Mesenchymal stem cell (in vitro differentiated cells and primary cell): ENCODE data around the gene RSPO3.

ENCODE experiments used
- DNase-seq: peaks from one replicate; pipeline ENCODE4 v3.0.0-alpha.2; 2013
- H2AFZ ChIP-seq: one replicate; pipeline ENCODE4 v1.6.1; 2013; ENCODE audit warnings: low read depth, mild to moderate bottlenecking, control low read depth, inconsistent platforms, low read length, moderate library complexity
- H2AK5ac ChIP-seq: 2 replicates; pipeline ENCODE4 v1.6.1; 2013; ENCODE audit warnings: low read length, moderate library complexity, mild to moderate bottlenecking, inconsistent platforms; ENCODE audit not compliant: severe bottlenecking
- H2BK120ac ChIP-seq: one replicate; pipeline ENCODE4 v1.6.1; 2013; ENCODE audit warnings: low read depth, mild to moderate bottlenecking, inconsistent platforms, low read length, moderate library complexity
- H2BK12ac ChIP-seq, 2 experiments: one replicate each; pipeline ENCODE4 v1.6.1; 2013; ENCODE audit warnings: inconsistent platforms in 2 of 2, low read length in 2 of 2, mild to moderate bottlenecking in 2 of 2, moderate library complexity in 2 of 2, control low read depth in 1 of 2
- H2BK15ac ChIP-seq: one replicate; pipeline ENCODE4 v1.6.1; 2013; ENCODE audit warnings: mild to moderate bottlenecking, low read depth, inconsistent platforms; ENCODE audit not compliant: poor library complexity, severe bottlenecking
- H2BK5ac ChIP-seq: 2 replicates; pipeline ENCODE4 v1.6.1; 2013; ENCODE audit warnings: low read depth, mild to moderate bottlenecking, low read length, control low read depth, inconsistent platforms; ENCODE audit not compliant: poor library complexity, severe bottlenecking
- H3K14ac ChIP-seq, 2 experiments: one replicate each; pipeline ENCODE4 v1.6.1; 2013; ENCODE audit warnings: inconsistent platforms in 2 of 2, low read length in 2 of 2, control low read depth in 1 of 2, mild to moderate bottlenecking in 1 of 2, moderate library complexity in 1 of 2
- H3K18ac ChIP-seq, 2 experiments: one replicate each; pipeline ENCODE4 v1.6.1; 2013; ENCODE audit warnings: inconsistent platforms in 2 of 2, low read length in 2 of 2, control low read depth in 1 of 2, low read depth in 1 of 2, mild to moderate bottlenecking in 1 of 2
- H3K23ac ChIP-seq, 2 experiments: one replicate each; pipeline ENCODE4 v1.6.1; 2013; ENCODE audit warnings: inconsistent platforms in 2 of 2, low read length in 2 of 2, mild to moderate bottlenecking in 2 of 2, moderate library complexity in 2 of 2, control low read depth in 1 of 2
- H3K27ac ChIP-seq: 2 replicates; pipeline ENCODE4 v1.5.1; 2013; ENCODE audit warnings: mild to moderate bottlenecking, moderate library complexity, low read length, control low read depth, inconsistent platforms; ENCODE audit not compliant: poor library complexity, severe bottlenecking
- H3K27me3 ChIP-seq, 2 experiments: 2 replicates each; pipeline versions ENCODE4 v1.6.1 to v1.7.0; 2013; ENCODE audit warnings: low read length in 2 of 2, mild to moderate bottlenecking in 2 of 2, moderate library complexity in 2 of 2, control low read depth in 1 of 2, inconsistent platforms in 1 of 2; ENCODE audit not compliant: control insufficient read depth in 1 of 2, insufficient read depth in 1 of 2
- H3K36me3 ChIP-seq, 2 experiments: 2 replicates each; pipeline versions ENCODE4 v1.6.1 to v1.7.0; 2013; ENCODE audit warnings: low read length in 2 of 2, control low read depth in 1 of 2, inconsistent platforms in 1 of 2, low read depth in 1 of 2, mild to moderate bottlenecking in 1 of 2; ENCODE audit not compliant: insufficient read depth in 2 of 2, control insufficient read depth in 1 of 2
- H3K4ac ChIP-seq, 2 experiments: one replicate each; pipeline ENCODE4 v1.6.1; 2013; ENCODE audit warnings: inconsistent platforms in 2 of 2, low read length in 2 of 2, mild to moderate bottlenecking in 2 of 2, moderate library complexity in 2 of 2, control low read depth in 1 of 2, low read depth in 1 of 2
- H3K4me1 ChIP-seq: 2 replicates; pipeline ENCODE4 v1.6.1; 2013; ENCODE audit warnings: low read depth, low read length, control low read depth; ENCODE audit not compliant: control insufficient read depth, insufficient read depth
- H3K4me2 ChIP-seq: 2 replicates; pipeline ENCODE4 v1.6.1; 2013; ENCODE audit warnings: low read length, mild to moderate bottlenecking, inconsistent platforms; ENCODE audit not compliant: poor library complexity, severe bottlenecking
- H3K4me3 ChIP-seq, 2 experiments: 2 replicates each; pipeline versions ENCODE4 v1.5.1 to v1.7.0; 2013; ENCODE audit warnings: low read length in 2 of 2, mild to moderate bottlenecking in 2 of 2, control low read depth in 1 of 2, low read depth in 1 of 2; ENCODE audit not compliant: insufficient read depth in 1 of 2
- H3K79me1 ChIP-seq: replicated peaks from 2 replicates; pipeline ENCODE4 v1.6.1; 2013; ENCODE audit warnings: mild to moderate bottlenecking, control low read depth, low read length, inconsistent platforms; ENCODE audit not compliant: poor library complexity, severe bottlenecking
- H3K9ac ChIP-seq: 2 replicates; pipeline ENCODE4 v1.7.0; 2013; ENCODE audit warnings: mild to moderate bottlenecking, low read length, moderate library complexity
- H3K9me3 ChIP-seq: 2 replicates; pipeline ENCODE4 v1.7.0; 2013; ENCODE audit warnings: mild to moderate bottlenecking, low read length; ENCODE audit not compliant: control insufficient read depth
- H4K8ac ChIP-seq: one replicate; pipeline ENCODE4 v1.6.1; 2013; ENCODE audit warnings: inconsistent platforms, mild to moderate bottlenecking, low read length, moderate library complexity
- H4K91ac ChIP-seq: one replicate; pipeline ENCODE4 v1.6.1; 2013; ENCODE audit warnings: mild to moderate bottlenecking, low read length, inconsistent platforms
- whole genome bisulfite sequencing: methylation state at CpG from one replicate; pipeline ENCODE4 v1.1.7; 2013; ENCODE audit warnings: mixed read lengths; 5-methylcytosine and 5-hydroxymethylcytosine counted together

Gene RSPO3

GRCh38 chr6:127176146-127176545 is 57.7 kb downstream of the RSPO3 start:
- Histone ChIP-seq H2BK120ac (no peak overlapping the region), H3K4me2 (no peak overlapping the region), H2BK5ac (no peak overlapping the region), H3K4me1 (no peaks in the 10 kb centered on the region), H3K23ac (no peak overlapping the region), H3K18ac (no peak overlapping the region), H3K4ac (no peak overlapping the region), H3K9me3 (no peaks in the 10 kb centered on the region), H3K4me3 (no peak overlapping the region), H3K14ac (no peak overlapping the region), H3K9ac (peak overlapping the region; percentile 19), H2BK15ac (no peak overlapping the region), H2AK5ac (no peak overlapping the region), H3K27me3 (no peaks in the 10 kb centered on the region), H4K91ac (no peak overlapping the region), H2AFZ (no peak overlapping the region), H3K79me1 (no peaks in the 10 kb centered on the region), H2BK12ac (no peak overlapping the region), H4K8ac (no peak overlapping the region), H3K36me3 (no peaks in the 10 kb centered on the region), H3K27ac (no peak overlapping the region)
- 0% methylated on average over 1 of the region's 1 CpG for WGBS
- peak; percentile 36 for DNase-seq

- Histone ChIP-seq H3K18ac (no peak overlapping the region), H3K79me1 (no peaks in the 10 kb centered on the region), H2BK5ac (no peak overlapping the region)
These were observed 58.8 kb downstream of the RSPO3 start for GRCh38 chr6:127177030-127177922.

GRCh38 chr6:127177923-127178231 is 59.4 kb downstream of the RSPO3 start:
- Histone ChIP-seq H3K4me1 (no peaks in the 10 kb centered on the region), H4K91ac (no peak overlapping the region), H3K27ac (no peak overlapping the region), H3K79me1 (no peaks in the 10 kb centered on the region), H2BK15ac (no peak overlapping the region), H3K23ac (no peak overlapping the region), H3K9me3 (no peaks in the 10 kb centered on the region), H3K4ac (no peak overlapping the region), H2AK5ac (no peak overlapping the region), H3K14ac (no peak overlapping the region), H2AFZ (no peak overlapping the region), H3K36me3 (no peaks in the 10 kb centered on the region), H3K18ac (no peak overlapping the region), H2BK120ac (no peak overlapping the region), H2BK12ac (no peak overlapping the region), H2BK5ac (no peak overlapping the region), H3K27me3 (no peaks in the 10 kb centered on the region), H3K9ac (no peak overlapping the region), H3K4me3 (no peak overlapping the region), H4K8ac (no peak overlapping the region), H3K4me2 (no peak overlapping the region)
- DNase-seq: no peak
- 67% methylated on average over 1 of the region's 1 CpG for WGBS

More at GRCh38 chr6:127177030-127177922, 58.8 kb downstream of the RSPO3 start:
- no peak overlapping the region for H3K14ac ChIP-seq
- H4K91ac ChIP-seq: no peak overlapping the region
- no peaks in the 10 kb centered on the region for H3K36me3 ChIP-seq
- no peak overlapping the region for H4K8ac ChIP-seq
- no peak overlapping the region for H2AK5ac ChIP-seq
- H3K27ac ChIP-seq: peak overlapping the region; percentile 3
- H2AFZ ChIP-seq: no peak overlapping the region
- no peak overlapping the region for H2BK12ac ChIP-seq
- no peak overlapping the region for H2BK120ac ChIP-seq
- peak; percentile 70 for DNase-seq
- no peak overlapping the region for H3K4me2 ChIP-seq
- no peak overlapping the region for H3K4ac ChIP-seq
- 29% methylated on average over 4 of the region's 4 CpGs for WGBS
- H3K4me3 ChIP-seq: no peak overlapping the region
- no peaks in the 10 kb centered on the region for H3K9me3 ChIP-seq
- peak overlapping the region; percentile 19 for H3K9ac ChIP-seq
- no peak overlapping the region for H3K23ac ChIP-seq
- no peaks in the 10 kb centered on the region for H3K4me1 ChIP-seq
- no peak overlapping the region for H2BK15ac ChIP-seq
- no peaks in the 10 kb centered on the region for H3K27me3 ChIP-seq

GRCh38 chr6:127178746-127179145 is 60.3 kb downstream of the RSPO3 start:
- Histone ChIP-seq H3K4me3 (no peak overlapping the region), H2BK12ac (no peak overlapping the region), H3K9ac (no peak overlapping the region), H3K79me1 (no peaks in the 10 kb centered on the region), H2AK5ac (no peak overlapping the region), H3K14ac (no peak overlapping the region), H2BK15ac (no peak overlapping the region), H3K9me3 (no peaks in the 10 kb centered on the region), H3K27ac (no peak overlapping the region), H2BK5ac (no peak overlapping the region), H3K4me1 (no peaks in the 10 kb centered on the region), H4K8ac (no peak overlapping the region), H3K27me3 (no peaks in the 10 kb centered on the region), H3K4me2 (no peak overlapping the region), H3K23ac (no peak overlapping the region), H3K36me3 (no peaks in the 10 kb centered on the region), H2AFZ (no peak overlapping the region), H2BK120ac (no peak overlapping the region), H4K91ac (no peak overlapping the region), H3K4ac (no peak overlapping the region), H3K18ac (no peak overlapping the region)
- WGBS: 40% methylated on average over 1 of the region's 1 CpG
- no peak for DNase-seq
